NCI-H1436 treated with DMSO at 0.1 percent for 48 hours (cell line): ENCODE data around the gene EED.
"Not testable (repeated sequence)": the region's sequence is repeated elsewhere in the genome, so short reads cannot be mapped to it uniquely, and the experiment has no call there.

Source experiments
- DNase-seq: peaks from one replicate; lab custom pipeline; 2025; lab: John Stamatoyannopoulos, UW

EED gene

GRCh38 chr11:86249307-86250098 is 5.0 kb downstream of the EED start:
- DNase-seq, result no peak

- no peak for DNase-seq
Observed at GRCh38 chr11:86251345-86251744, 6.8 kb downstream of the EED start.

GRCh38 chr11:86255896-86256295 is 11.3 kb downstream of the EED start:
- DNase-seq, result no peak

GRCh38 chr11:86256608-86257007 is 12.1 kb downstream of the EED start:
- no peak for DNase-seq

DNA sequence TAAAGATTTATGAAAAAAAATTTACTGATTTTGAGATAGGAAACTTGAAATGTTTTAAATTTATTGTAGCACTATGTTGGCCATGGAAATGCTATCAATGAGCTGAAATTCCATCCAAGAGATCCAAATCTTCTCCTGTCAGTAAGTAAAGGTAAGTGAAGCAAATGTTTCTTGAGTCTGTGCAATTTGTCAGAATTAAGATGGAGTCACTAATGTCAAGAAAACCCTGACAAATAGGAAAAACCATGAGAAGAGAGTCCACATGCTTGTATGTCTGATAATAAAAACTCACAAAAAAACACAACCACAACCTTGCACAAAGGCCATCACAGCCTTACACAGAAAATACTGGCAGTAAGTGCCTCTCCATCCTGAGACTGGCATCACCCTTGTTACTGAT is 12.9 kb downstream of the EED start:
- DNase-seq, result no peak

DNA sequence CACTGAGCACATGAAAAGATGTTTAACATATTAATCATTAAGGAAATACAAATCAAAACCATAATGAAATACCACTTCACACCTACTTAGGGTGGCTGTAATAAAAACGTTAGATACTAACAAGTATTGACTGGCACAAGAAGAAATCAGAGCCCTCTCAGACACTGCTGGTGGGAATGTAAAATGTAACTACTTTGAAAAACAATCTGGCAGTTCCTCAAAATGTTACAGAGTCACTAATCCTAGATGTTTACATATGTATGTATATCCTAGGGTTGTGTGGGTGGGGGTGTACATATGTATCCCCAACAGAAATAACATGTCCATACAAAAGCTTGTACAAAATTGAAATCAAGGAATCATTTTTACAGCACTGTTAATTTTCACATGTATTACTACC is 15.2 kb downstream of the EED start:
- DNase-seq, result no peak

DNA sequence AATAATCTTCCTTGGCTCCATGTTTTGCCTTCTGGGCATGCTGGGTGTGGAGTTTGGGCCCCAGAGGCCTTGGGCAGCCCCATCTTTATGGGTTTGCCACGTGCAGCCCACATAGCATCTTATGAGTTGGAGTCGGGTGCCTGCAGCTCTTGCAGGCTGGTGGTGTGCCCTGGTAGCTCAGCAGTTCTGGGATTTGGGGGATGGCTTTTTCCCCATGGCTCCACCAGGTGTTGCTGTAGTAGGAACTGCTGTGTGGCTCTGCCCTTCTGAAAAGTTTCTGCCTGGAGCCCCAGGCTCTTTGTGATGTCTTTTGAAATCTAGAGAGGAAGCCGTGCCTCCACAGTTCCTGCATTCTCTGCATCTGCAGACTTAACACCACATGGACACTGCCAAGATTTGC is 16.8 kb downstream of the EED start:
- no peak for DNase-seq

DNA sequence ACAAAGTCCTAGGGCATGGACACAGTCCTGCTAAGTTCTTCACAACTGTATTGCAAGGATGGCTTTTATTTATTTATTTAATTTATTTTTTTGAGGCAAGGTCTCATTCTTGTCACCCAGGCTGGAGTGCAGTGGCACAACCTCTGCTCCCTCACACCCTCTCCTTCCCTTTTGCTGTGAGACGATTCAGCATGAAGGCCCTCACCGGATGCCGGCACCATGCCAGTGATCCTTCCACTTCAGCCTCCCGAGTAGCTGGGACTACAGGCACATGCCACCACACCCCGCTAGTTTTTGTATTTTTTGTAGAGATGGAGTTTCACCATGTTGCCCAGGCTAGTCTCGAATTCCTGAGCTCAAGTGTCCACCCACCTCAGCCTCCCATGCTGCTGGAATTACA is 17.8 kb downstream of the EED start:
- DNase-seq, result no peak

- no peak for DNase-seq
Observed at GRCh38 chr11:86264649-86265048, 20.1 kb downstream of the EED start.

GRCh38 chr11:86265194-86265593 is 20.6 kb downstream of the EED start:
- no peak for DNase-seq

DNA sequence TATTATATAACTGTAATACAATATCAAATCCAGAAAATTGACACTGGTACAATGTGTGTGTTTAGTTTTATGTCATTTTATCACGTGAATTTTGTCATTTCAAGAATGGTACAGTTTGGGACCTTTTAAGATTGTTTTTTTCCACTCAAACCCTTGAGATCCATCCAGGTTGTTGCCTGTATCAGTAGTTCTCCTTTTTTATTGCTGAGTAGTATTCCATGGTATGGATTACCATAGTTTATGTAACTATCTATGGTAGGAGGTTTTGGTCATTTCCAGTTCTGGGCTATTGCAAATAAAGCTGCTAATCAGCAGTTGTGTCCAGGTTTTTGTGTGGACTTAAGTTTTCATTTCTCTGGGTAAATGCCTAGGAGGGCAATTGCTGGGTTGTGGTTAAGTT is 25.1 kb downstream of the EED start:
- no peak for DNase-seq

DNA sequence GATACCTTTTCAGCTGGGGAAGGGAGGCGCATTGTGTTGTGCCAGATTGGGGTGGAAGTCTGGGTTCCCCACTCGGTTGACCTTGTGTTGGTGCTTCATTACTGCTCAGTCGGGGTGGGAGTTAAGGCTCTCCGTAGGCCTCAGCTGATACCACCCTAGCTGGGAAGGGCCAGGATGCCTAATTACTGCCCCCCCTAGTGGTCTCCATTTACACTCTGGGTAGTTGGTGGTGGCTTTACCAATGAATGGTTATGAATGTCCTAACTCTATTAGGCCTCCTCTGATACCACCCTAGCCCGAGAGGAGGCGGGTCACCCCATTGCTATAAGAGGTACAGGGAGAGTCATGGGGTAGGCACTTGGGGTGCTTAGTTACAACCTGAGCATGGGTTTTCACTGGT is 29.9 kb downstream of the EED start:
- no peak for DNase-seq

GRCh38 chr11:86274999-86275398 is 30.4 kb downstream of the EED start:
- DNase-seq, result no peak

GRCh38 chr11:86275493-86276370 is 31.2 kb downstream of the EED start:
- no peak for DNase-seq

DNA sequence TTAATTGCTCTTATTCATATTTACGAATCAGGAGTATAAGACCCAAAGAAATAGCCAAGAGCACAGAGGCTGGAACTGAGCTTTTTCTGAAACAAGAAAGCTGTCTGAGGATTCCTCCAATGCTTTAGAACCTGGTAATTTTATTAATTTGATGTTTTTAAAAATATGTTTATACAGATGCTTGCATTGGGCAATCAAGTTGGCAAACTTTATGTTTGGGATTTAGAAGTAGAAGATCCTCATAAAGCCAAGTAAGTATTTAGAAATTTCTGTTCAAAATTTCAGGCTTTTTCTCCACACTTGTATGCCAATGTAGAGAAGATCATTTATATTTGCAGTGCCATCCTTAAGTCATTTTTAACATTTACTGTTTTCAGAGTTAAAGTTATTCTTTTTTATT is 33.2 kb downstream of the EED start:
- DNase-seq, result no peak

DNA sequence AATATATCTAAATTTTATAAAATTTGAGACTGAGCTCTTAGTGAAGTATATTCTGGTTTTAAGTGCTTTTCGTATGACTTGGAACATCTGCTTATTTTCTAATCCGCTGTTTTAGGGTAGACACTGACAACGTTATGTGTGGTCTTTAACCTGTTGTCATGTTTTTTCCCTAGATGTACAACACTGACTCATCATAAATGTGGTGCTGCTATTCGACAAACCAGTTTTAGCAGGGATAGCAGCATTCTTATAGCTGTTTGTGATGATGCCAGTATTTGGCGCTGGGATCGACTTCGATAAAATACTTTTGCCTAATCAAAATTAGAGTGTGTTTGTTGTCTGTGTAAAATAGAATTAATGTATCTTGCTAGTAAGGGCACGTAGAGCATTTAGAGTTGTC is 33.7 kb downstream of the EED start:
- DNase-seq, result no peak

GRCh38 chr11:86279747-86280146 is 35.2 kb downstream of the EED start:
- no peak for DNase-seq

DNA sequence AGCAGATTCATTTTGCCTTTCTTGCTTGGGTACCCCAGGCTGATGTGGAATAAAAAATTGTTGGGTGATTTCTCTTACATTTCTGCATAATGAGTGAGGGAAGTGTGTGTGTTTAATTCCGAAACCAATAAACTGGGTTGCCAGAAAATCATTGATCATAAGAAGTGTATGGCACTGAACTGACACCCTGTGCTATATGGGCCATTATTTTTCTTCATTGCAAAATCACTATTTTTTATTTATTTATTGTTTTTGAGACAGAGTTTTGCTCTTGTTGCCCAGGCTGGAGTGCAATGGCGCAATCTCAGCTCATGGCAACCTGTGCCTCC is 42.9 kb downstream of the EED start:
- DNase-seq, result no peak

- DNase-seq, result no peak
Observed at GRCh38 chr11:86288776-86289507, 44.4 kb downstream of the EED start.

- DNase-seq, result not testable (repeated sequence)
Observed at GRCh38 chr11:86289508-86290280, 45.1 kb downstream of the EED start.

DNA sequence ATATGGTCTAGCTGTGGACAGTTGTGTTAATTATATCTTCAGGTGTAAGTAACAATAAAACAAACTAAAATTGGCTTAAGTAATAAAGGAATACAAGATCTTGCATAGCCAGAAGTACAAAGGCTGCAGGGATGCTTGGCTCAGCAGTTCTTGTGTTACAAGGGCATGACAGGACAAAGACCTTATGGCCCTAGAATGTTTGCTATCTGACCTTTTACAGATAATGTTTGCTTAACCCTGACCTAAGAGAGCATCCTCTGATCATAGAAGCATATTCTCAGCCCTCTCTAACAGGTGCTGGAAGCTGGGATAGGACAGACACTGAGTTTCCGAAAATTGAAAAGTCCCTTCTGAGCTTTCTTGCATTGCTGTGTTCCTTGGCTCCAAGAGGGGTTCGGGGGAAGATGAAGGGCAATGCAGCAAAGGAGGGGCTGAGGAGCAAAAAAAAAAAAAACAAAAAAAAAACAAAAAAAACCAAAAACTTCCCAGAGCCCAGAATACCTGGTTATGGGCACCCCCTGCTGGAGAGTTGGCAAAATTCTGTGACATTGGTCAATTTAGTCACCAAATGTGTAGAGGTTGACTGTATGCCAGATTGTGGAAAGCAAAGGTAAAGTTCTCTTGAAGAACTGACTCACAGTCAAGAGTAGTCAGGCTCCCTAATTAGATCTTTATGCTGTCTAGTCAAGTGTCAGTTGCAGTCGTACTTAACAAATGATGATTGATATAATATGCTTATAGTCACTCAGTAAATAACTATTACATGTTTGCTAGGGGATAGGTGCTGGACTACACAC is 47.1 kb downstream of the EED start:
- peak; percentile 1 for DNase-seq
